ENCODE measurements around the gene ETFB.

Gene ETFB

GRCh38 chr19:51375504-51376221, 9.5 kb upstream of the ETFB start:
- no peak for DNase-seq (ENCODE audit: low read depth, low spot score)
- no peak overlapping the region for H3K27ac ChIP-seq

- no peak for DNase-seq (ENCODE audit: low read depth, low spot score)
- H3K27ac ChIP-seq = no peak within 1 kb of the TSS
These were observed 6.7 kb upstream of the ETFB start, which contains the start of gene NKG7 for GRCh38 chr19:51372649-51373504. Gene NKG7 (minus strand): TSS chr19:51372654. CDS start chr19:51372535, 119 bp downstream.

GRCh38 chr19:51372021-51372648, 5.9 kb upstream of the ETFB start:
- DNase-seq (ENCODE audit: low read depth, low spot score) = no peak
- H3K27ac ChIP-seq = no peak overlapping the region

GRCh38 chr19:51371186-51371690, 5.0 kb upstream of the ETFB start:
- no peak overlapping the region for H3K27ac ChIP-seq
- DNase-seq (ENCODE audit: low read depth, low spot score) = no peak

GRCh38 chr19:51370230-51370629, 4.0 kb upstream of the ETFB start:
- DNase-seq (ENCODE audit: low read depth, low spot score) = no peak

GRCh38 chr19:51368366-51369282, 2.4 kb upstream of the ETFB start, which contains the start of gene CLDND2:
Gene CLDND2 (minus strand): TSS chr19:51369003. CDS start chr19:51368577, 426 bp downstream.
- DNase-seq (ENCODE audit: low read depth, low spot score) = no peak
- H3K27ac ChIP-seq = peak within 1 kb of the TSS; percentile 74

More at GRCh38 chr19:51370230-51370629, 4.0 kb upstream of the ETFB start:
- H3K27ac ChIP-seq = no peak overlapping the region

- H3K27ac ChIP-seq = peak overlapping the region; percentile 74
- DNase-seq (ENCODE audit: low read depth, low spot score) = peak; percentile 78
These were observed 1.6 kb upstream of the ETFB start for GRCh38 chr19:51367565-51368365.

- H3K27ac ChIP-seq = peak overlapping the region; percentile 74
- DNase-seq (ENCODE audit: low read depth, low spot score) = no peak
These were observed 1.0 kb upstream of the ETFB start for GRCh38 chr19:51367255-51367564.

- DNase-seq (ENCODE audit: low read depth, low spot score) = peak; percentile 89
- H3K27ac ChIP-seq = peak overlapping the region; percentile 74
These were observed 434 bp upstream of the ETFB start for GRCh38 chr19:51366389-51367254.

GRCh38 chr19:51365211-51365964, 800 bp downstream of the ETFB start:
- peak overlapping the region; percentile 74 for H3K27ac ChIP-seq
- no peak for DNase-seq (ENCODE audit: low read depth, low spot score)

GRCh38 chr19:51364200-51365106, 1.7 kb downstream of the ETFB start:
- DNase-seq (ENCODE audit: low read depth, low spot score) = no peak
- peak overlapping the region; percentile 74 for H3K27ac ChIP-seq

- H3K27ac ChIP-seq = no peak overlapping the region
- no peak for DNase-seq (ENCODE audit: low read depth, low spot score)
These were observed 4.9 kb downstream of the ETFB start for GRCh38 chr19:51361239-51361638.

- peak overlapping the region; percentile 26 for H3K27ac ChIP-seq
- DNase-seq (ENCODE audit: low read depth, low spot score) = peak; percentile 73
These were observed 6.9 kb downstream of the ETFB start for GRCh38 chr19:51359294-51359693.

GRCh38 chr19:51357952-51358351, 8.2 kb downstream of the ETFB start:
- no peak for DNase-seq (ENCODE audit: low read depth, low spot score)
- no peak overlapping the region for H3K27ac ChIP-seq

GRCh38 chr19:51356159-51356801, 9.9 kb downstream of the ETFB start:
- DNase-seq (ENCODE audit: low read depth, low spot score) = no peak
- no peak overlapping the region for H3K27ac ChIP-seq

GRCh38 chr19:51354742-51355148, 11.4 kb downstream of the ETFB start:
- no peak for DNase-seq (ENCODE audit: low read depth, low spot score)
- no peak overlapping the region for H3K27ac ChIP-seq

All from epithelial cell of prostate (primary cell).